Right lobe of liver (tissue), 4 donors: ENCODE measurements around the gene RPRD1B.

ENCODE experiments used
- CTCF ChIP-seq, 4 donors: fragments of 200-600 bp in 3 of 4; fragments of 450-650 bp in 1 of 4; IDR thresholded peaks; one replicate each; pipeline versions ENCODE4 v1.5.1 to v1.8.0; 2016 to 2022; ENCODE audit warnings: antibody characterized with exemption in 4 of 4, mild to moderate bottlenecking in 2 of 4
- POLR2A ChIP-seq: fragments of 450-650 bp; IDR thresholded peaks from one replicate; pipeline ENCODE4 v1.6.1; 2017; ENCODE audit warnings: antibody characterized with exemption, mild to moderate bottlenecking
- donor health status: DM: no; HTN: no; CAD: no.
- donor health status: DM: no; HTN: no; CAD: no.
- donor health status: DM: no; HTN: yes; CAD: no.

GRCh38 chr20:38023181-38024001, 10.2 kb upstream of the RPRD1B start:
- no peak for TF ChIP-seq CTCF (IDR thresholded peaks at IDR 0.05)
- TF ChIP-seq POLR2A: no peak
